Measurements from ENCODE around the gene AGBL2.
"Not testable (repeated sequence)": the region's sequence is repeated elsewhere in the genome, so short reads cannot be mapped to it uniquely, and the experiment has no call there.

AGBL2 gene

GRCh38 chr11:47649276-47649675 is 65.9 kb downstream of the AGBL2 start:
- H3K36me3 Mint-ChIP-seq (ENCODE audit: insufficient read depth): peaks cover 2% of the 10 kb centered on the region
- no peak overlapping the region for H3K4me3 Mint-ChIP-seq
- no peak for ATAC-seq (replicated peaks; ENCODE audit: extremely low read depth, poor library complexity, severe bottlenecking)
- peaks cover 5% of the 10 kb centered on the region for H3K9me3 Mint-ChIP-seq
- DNase-seq (ENCODE audit: low spot score in 2 of 2): no peak
- no peaks in the 10 kb centered on the region for H3K27me3 Mint-ChIP-seq
- no peaks in the 10 kb centered on the region for H3K4me1 Mint-ChIP-seq
- no peak overlapping the region for H3K27ac Mint-ChIP-seq (ENCODE audit: low read depth)

- no peaks in the 10 kb centered on the region for H3K9me3 Mint-ChIP-seq
- H3K27ac Mint-ChIP-seq (ENCODE audit: low read depth): no peak overlapping the region
- peaks cover 6% of the 10 kb centered on the region for H3K36me3 Mint-ChIP-seq (ENCODE audit: insufficient read depth)
- no peaks in the 10 kb centered on the region for H3K27me3 Mint-ChIP-seq
- peaks cover 8% of the 10 kb centered on the region for H3K4me1 Mint-ChIP-seq
- H3K4me3 Mint-ChIP-seq: no peak overlapping the region
- ATAC-seq (replicated peaks; ENCODE audit: extremely low read depth, poor library complexity, severe bottlenecking) (no peak), DNase-seq (ENCODE audit: low spot score in 2 of 2) (no peak)
Observed at GRCh38 chr11:47646019-47646418, 69.2 kb downstream of the AGBL2 start.

GRCh38 chr11:47645500-47645899 is 69.7 kb downstream of the AGBL2 start:
- no peak overlapping the region for H3K4me3 Mint-ChIP-seq
- no peak for ATAC-seq (replicated peaks; ENCODE audit: extremely low read depth, poor library complexity, severe bottlenecking)

GRCh38 chr11:47642099-47642855 is 72.9 kb downstream of the AGBL2 start, which contains the start of gene MTCH2:
TSS of gene MTCH2 (minus strand) at chr11:47642559. CDS start at chr11:47642465, 94 bp downstream.
- no peaks in the 10 kb centered on the region for H3K27me3 Mint-ChIP-seq
- peak within 1 kb of the TSS; percentile 92 for H3K27ac Mint-ChIP-seq (ENCODE audit: low read depth)
- ATAC-seq (replicated peaks; ENCODE audit: extremely low read depth, poor library complexity, severe bottlenecking) (peak; percentile 91), DNase-seq (ENCODE audit: low spot score in 2 of 2) (peak; percentile 90 to 92)
- H3K4me1 Mint-ChIP-seq: peaks cover 8% of the 10 kb centered on the region
- peaks cover 18% of the 10 kb centered on the region for H3K36me3 Mint-ChIP-seq (ENCODE audit: insufficient read depth)
- H3K4me3 Mint-ChIP-seq: peak within 1 kb of the TSS; percentile 89
- no peaks in the 10 kb centered on the region for H3K9me3 Mint-ChIP-seq

More at GRCh38 chr11:47645500-47645899, 69.7 kb downstream of the AGBL2 start:
- no peaks in the 10 kb centered on the region for H3K27me3 Mint-ChIP-seq
- peaks cover 8% of the 10 kb centered on the region for H3K4me1 Mint-ChIP-seq
- H3K9me3 Mint-ChIP-seq: no peaks in the 10 kb centered on the region
- no peak for DNase-seq (ENCODE audit: low spot score in 2 of 2)
- peaks cover 6% of the 10 kb centered on the region for H3K36me3 Mint-ChIP-seq (ENCODE audit: insufficient read depth)
- no peak overlapping the region for H3K27ac Mint-ChIP-seq (ENCODE audit: low read depth)

GRCh38 chr11:47641600-47642098 is 73.5 kb downstream of the AGBL2 start:
- Mint-ChIP-seq H3K27me3 (no peaks in the 10 kb centered on the region), H3K36me3 (ENCODE audit: insufficient read depth) (peaks cover 22% of the 10 kb centered on the region), H3K9me3 (no peaks in the 10 kb centered on the region), H3K27ac (ENCODE audit: low read depth) (peak overlapping the region; percentile 92), H3K4me3 (peak overlapping the region; percentile 89), H3K4me1 (peaks cover 8% of the 10 kb centered on the region)
- ATAC-seq (replicated peaks; ENCODE audit: extremely low read depth, poor library complexity, severe bottlenecking) (no peak), DNase-seq (ENCODE audit: low spot score in 2 of 2) (peak in 1 of 2 donors; percentile 12)

GRCh38 chr11:47640506-47640905 is 74.7 kb downstream of the AGBL2 start:
- not testable (repeated sequence) for ATAC-seq (replicated peaks; ENCODE audit: extremely low read depth, poor library complexity, severe bottlenecking); H3K9me3 Mint-ChIP-seq; H3K27me3 Mint-ChIP-seq; DNase-seq (ENCODE audit: low spot score in 2 of 2); H3K4me1 Mint-ChIP-seq; H3K27ac Mint-ChIP-seq (ENCODE audit: low read depth)
- Mint-ChIP-seq H3K4me3 (peak overlapping the region; percentile 89), H3K36me3 (ENCODE audit: insufficient read depth) (peaks cover 27% of the 10 kb centered on the region)

- H3K27me3 Mint-ChIP-seq; H3K27ac Mint-ChIP-seq (ENCODE audit: low read depth); H3K4me1 Mint-ChIP-seq; ATAC-seq (replicated peaks; ENCODE audit: extremely low read depth, poor library complexity, severe bottlenecking); DNase-seq (ENCODE audit: low spot score in 2 of 2); H3K4me3 Mint-ChIP-seq; H3K9me3 Mint-ChIP-seq: not testable (repeated sequence)
- H3K36me3 Mint-ChIP-seq (ENCODE audit: insufficient read depth): peaks cover 45% of the 10 kb centered on the region
Observed at GRCh38 chr11:47636331-47636730, 78.8 kb downstream of the AGBL2 start.

GRCh38 chr11:47631473-47631872 is 83.7 kb downstream of the AGBL2 start:
- ATAC-seq (replicated peaks; ENCODE audit: extremely low read depth, poor library complexity, severe bottlenecking): no peak
- no peak overlapping the region for H3K27ac Mint-ChIP-seq (ENCODE audit: low read depth)
- no peak overlapping the region for H3K4me3 Mint-ChIP-seq
- H3K4me1 Mint-ChIP-seq: no peaks in the 10 kb centered on the region
- no peak for DNase-seq (ENCODE audit: low spot score in 2 of 2)
- H3K36me3 Mint-ChIP-seq (ENCODE audit: insufficient read depth): peaks cover 62% of the 10 kb centered on the region
- H3K9me3 Mint-ChIP-seq: no peaks in the 10 kb centered on the region
- no peaks in the 10 kb centered on the region for H3K27me3 Mint-ChIP-seq

- no peak for DNase-seq (ENCODE audit: low spot score in 2 of 2)
- no peak for ATAC-seq (replicated peaks; ENCODE audit: extremely low read depth, poor library complexity, severe bottlenecking)
- Mint-ChIP-seq H3K4me1 (no peaks in the 10 kb centered on the region), H3K4me3 (no peak overlapping the region), H3K9me3 (no peaks in the 10 kb centered on the region), H3K27me3 (no peaks in the 10 kb centered on the region), H3K36me3 (ENCODE audit: insufficient read depth) (peaks cover 58% of the 10 kb centered on the region), H3K27ac (ENCODE audit: low read depth) (no peak overlapping the region)
Observed at GRCh38 chr11:47628026-47628425, 87.1 kb downstream of the AGBL2 start.

- peaks cover 54% of the 10 kb centered on the region for H3K36me3 Mint-ChIP-seq (ENCODE audit: insufficient read depth)
- no peak for DNase-seq (ENCODE audit: low spot score in 2 of 2)
- no peak overlapping the region for H3K4me3 Mint-ChIP-seq
- no peaks in the 10 kb centered on the region for H3K27me3 Mint-ChIP-seq
- no peaks in the 10 kb centered on the region for H3K4me1 Mint-ChIP-seq
- no peaks in the 10 kb centered on the region for H3K9me3 Mint-ChIP-seq
- H3K27ac Mint-ChIP-seq (ENCODE audit: low read depth): no peak overlapping the region
- ATAC-seq (replicated peaks; ENCODE audit: extremely low read depth, poor library complexity, severe bottlenecking): no peak
Observed at GRCh38 chr11:47626234-47626633, 88.9 kb downstream of the AGBL2 start.

GRCh38 chr11:47620836-47621378 is 94.3 kb downstream of the AGBL2 start:
- Mint-ChIP-seq H3K36me3 (ENCODE audit: insufficient read depth) (peaks cover 45% of the 10 kb centered on the region), H3K27ac (ENCODE audit: low read depth) (no peak overlapping the region), H3K4me1 (no peaks in the 10 kb centered on the region), H3K9me3 (no peaks in the 10 kb centered on the region), H3K27me3 (no peaks in the 10 kb centered on the region), H3K4me3 (no peak overlapping the region)
- DNase-seq (ENCODE audit: low spot score in 2 of 2) (no peak), ATAC-seq (replicated peaks; ENCODE audit: extremely low read depth, poor library complexity, severe bottlenecking) (no peak)

GRCh38 chr11:47617417-47617809 is 97.8 kb downstream of the AGBL2 start:
- ATAC-seq (replicated peaks; ENCODE audit: extremely low read depth, poor library complexity, severe bottlenecking): no peak
- no peaks in the 10 kb centered on the region for H3K27me3 Mint-ChIP-seq
- no peak for DNase-seq (ENCODE audit: low spot score in 2 of 2)
- H3K4me1 Mint-ChIP-seq: no peaks in the 10 kb centered on the region
- no peak overlapping the region for H3K27ac Mint-ChIP-seq (ENCODE audit: low read depth)
- H3K4me3 Mint-ChIP-seq: no peak overlapping the region
- peaks cover 36% of the 10 kb centered on the region for H3K36me3 Mint-ChIP-seq (ENCODE audit: insufficient read depth)
- H3K9me3 Mint-ChIP-seq: no peaks in the 10 kb centered on the region

All from central memory CD8-positive, alpha-beta T cell (primary cell).